OCI-LY3 (cell line): Measurements from ENCODE around the gene ZHX3.

ENCODE experiments used
- CTCF ChIP-seq: fragments of 200-600, 300-600 bp; sonication (generic); IDR thresholded peaks from 2 replicates; pipeline ENCODE4 v1.5.1; 2014; ENCODE audit warnings: antibody characterized with exemption, low read length, low read depth
- EZH2phosphoT487 ChIP-seq: fragments of 200-600 bp; shearing (Covaris generic); IDR thresholded peaks from 2 replicates; pipeline ENCODE4 v1.6.1; 2018; ENCODE audit warnings: antibody characterized with exemption, mixed run types, low read depth

DNA sequence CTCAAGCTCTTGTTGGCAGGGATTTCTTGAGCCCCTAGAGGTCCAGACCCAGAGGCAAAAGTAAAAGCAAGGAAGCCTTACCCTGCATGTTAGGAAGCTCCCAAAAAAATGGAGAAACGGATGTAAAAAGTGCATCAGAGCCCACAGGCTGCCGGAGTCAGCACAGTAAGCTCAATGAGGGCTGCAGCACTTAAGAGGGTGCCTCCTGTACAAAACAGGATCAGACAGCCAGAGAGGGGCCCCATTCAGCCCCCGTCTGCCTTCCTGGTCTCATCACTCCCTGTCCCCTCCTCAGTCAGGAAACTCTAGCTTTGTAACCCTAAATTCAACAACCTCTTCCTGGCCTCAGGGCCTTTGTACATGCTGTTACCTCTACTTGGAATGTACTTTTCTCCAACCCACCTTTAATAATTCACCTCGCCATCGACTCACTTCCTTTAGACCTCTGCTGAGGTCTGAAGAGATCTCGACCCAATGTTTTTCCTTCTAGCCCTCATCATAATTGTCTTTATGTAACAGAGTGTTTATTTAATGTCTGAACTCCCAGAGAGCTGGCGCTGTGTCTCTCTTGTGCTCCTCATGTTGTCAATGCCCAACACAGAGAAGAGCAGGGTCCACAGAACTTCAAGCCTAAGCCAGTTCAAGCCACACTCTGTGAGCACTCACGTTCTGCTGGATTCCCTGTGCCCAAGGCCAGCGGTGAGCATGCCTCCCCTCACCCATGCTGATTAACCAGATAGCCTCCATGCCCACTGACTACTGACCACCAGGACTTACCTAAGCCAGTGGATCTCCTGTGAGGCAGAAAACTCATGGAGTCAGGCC is 183.0 kb downstream of the ZHX3 start:
- TF ChIP-seq CTCF: no peak
- no peak for TF ChIP-seq EZH2phosphoT487
